Osteoblast (primary cell): ENCODE results near the gene CCDC81. TPM values are rescaled to one million over a fixed set of nuclear protein-coding genes. Genes with fewer than 3 reads are reported as not detected.

Experiments used
- DNase-seq: peaks from one replicate; pipeline ENCODE4 v3.0.0; 2011; ENCODE audit warnings: low spot score, mixed read lengths; ENCODE audit not compliant: insufficient read length; ENCODE audit errors: missing footprints
- H2AFZ ChIP-seq: 2 replicates; pipeline ENCODE4 v1.6.0; 2011; ENCODE audit warnings: mild to moderate bottlenecking, low read length
- H3K27ac ChIP-seq: 2 replicates; pipeline ENCODE4 v1.5.1; 2011; ENCODE audit warnings: mild to moderate bottlenecking, low read depth, low read length, moderate library complexity
- H3K27me3 ChIP-seq: 2 replicates; pipeline ENCODE4 v1.6.0; 2012; ENCODE audit warnings: mild to moderate bottlenecking, control low read depth, inconsistent platforms, low read length, moderate library complexity; ENCODE audit not compliant: insufficient read depth
- H3K36me3 ChIP-seq: 2 replicates; pipeline ENCODE4 v1.5.1; 2011; ENCODE audit warnings: mild to moderate bottlenecking, low read length, control low read depth, moderate library complexity; ENCODE audit not compliant: insufficient read depth
- H3K4me1 ChIP-seq: 2 replicates; pipeline ENCODE4 v1.5.1; 2011; ENCODE audit warnings: mild to moderate bottlenecking, low read length, control low read depth, moderate library complexity; ENCODE audit not compliant: insufficient read depth
- H3K4me2 ChIP-seq: 2 replicates; pipeline ENCODE4 v1.6.0; 2011; ENCODE audit warnings: mild to moderate bottlenecking, low read length; ENCODE audit not compliant: insufficient read depth
- H3K4me3 ChIP-seq: fragments of 200-600 bp; sonication (generic); 3 replicates; pipeline ENCODE4 v1.5.1; 2012; ENCODE audit warnings: mild to moderate bottlenecking, low read length, inconsistent platforms; ENCODE audit not compliant: insufficient read depth
- H3K79me2 ChIP-seq: 2 replicates; pipeline ENCODE4 v1.6.0; 2012; ENCODE audit warnings: mild to moderate bottlenecking, low read length, control low read depth, inconsistent platforms; ENCODE audit not compliant: insufficient read depth
- H3K9me3 ChIP-seq: 2 replicates; pipeline ENCODE4 v1.5.1; 2011; ENCODE audit warnings: low read depth, low read length, control low read depth
- H4K20me1 ChIP-seq: 2 replicates; pipeline ENCODE4 v1.6.0; 2012; ENCODE audit warnings: mild to moderate bottlenecking, low read length, control low read depth; ENCODE audit not compliant: insufficient read depth
- total RNA-seq: library from RNA; depleted of rRNA; stranded (reverse); fragments of >200 nt; gene quantifications from 2 replicates; pipeline ENCODE4 v1.2.3, GENCODE V29; 2012
- TF ChIP-seq, protein P1 (sequence below): IDR thresholded peaks from 2 replicates; pipeline ENCODE4 v1.5.1; 2011; ENCODE audit warnings: mild to moderate bottlenecking, low read depth, low read length, moderate library complexity; ENCODE audit errors: extremely low read depth

The CCDC81 gene
- total RNA-seq, 1 donor = 0.36 TPM

DNA sequence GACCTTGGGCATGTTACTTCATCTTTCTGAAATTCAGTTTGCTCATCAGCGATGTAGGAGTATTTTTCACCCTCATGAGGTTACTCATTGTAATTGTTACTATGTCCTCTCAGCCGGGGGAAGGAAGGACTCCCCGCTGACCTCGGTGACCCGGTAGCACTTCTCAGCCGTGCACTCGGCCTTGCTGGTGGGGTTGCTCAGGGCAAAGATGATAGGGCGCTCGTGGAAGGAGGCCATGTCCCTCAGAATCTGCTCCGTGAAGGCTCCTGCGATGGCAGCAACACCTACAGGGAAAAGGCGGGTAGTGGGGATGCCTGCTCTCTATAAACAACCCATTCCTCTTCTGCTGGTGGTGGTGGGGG, 72.2 kb downstream of the CCDC81 start:
- no peaks in the 10 kb centered on the region for H3K27me3 ChIP-seq
- no peak for DNase-seq
- no peaks in the 10 kb centered on the region for H3K9me3 ChIP-seq
- H3K36me3 ChIP-seq = no peaks in the 10 kb centered on the region
- no peak overlapping the region for H2AFZ ChIP-seq
- H4K20me1 ChIP-seq = no peaks in the 10 kb centered on the region
- H3K27ac ChIP-seq = no peak overlapping the region
- H3K4me3 ChIP-seq = no peak overlapping the region
- no peak overlapping the region for H3K4me2 ChIP-seq
- H3K79me2 ChIP-seq = no peaks in the 10 kb centered on the region
- TF ChIP-seq, protein P1, sequence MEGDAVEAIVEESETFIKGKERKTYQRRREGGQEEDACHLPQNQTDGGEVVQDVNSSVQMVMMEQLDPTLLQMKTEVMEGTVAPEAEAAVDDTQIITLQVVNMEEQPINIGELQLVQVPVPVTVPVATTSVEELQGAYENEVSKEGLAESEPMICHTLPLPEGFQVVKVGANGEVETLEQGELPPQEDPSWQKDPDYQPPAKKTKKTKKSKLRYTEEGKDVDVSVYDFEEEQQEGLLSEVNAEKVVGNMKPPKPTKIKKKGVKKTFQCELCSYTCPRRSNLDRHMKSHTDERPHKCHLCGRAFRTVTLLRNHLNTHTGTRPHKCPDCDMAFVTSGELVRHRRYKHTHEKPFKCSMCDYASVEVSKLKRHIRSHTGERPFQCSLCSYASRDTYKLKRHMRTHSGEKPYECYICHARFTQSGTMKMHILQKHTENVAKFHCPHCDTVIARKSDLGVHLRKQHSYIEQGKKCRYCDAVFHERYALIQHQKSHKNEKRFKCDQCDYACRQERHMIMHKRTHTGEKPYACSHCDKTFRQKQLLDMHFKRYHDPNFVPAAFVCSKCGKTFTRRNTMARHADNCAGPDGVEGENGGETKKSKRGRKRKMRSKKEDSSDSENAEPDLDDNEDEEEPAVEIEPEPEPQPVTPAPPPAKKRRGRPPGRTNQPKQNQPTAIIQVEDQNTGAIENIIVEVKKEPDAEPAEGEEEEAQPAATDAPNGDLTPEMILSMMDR = no peak
- H3K4me1 ChIP-seq = peaks cover 18% of the 10 kb centered on the region

DNA sequence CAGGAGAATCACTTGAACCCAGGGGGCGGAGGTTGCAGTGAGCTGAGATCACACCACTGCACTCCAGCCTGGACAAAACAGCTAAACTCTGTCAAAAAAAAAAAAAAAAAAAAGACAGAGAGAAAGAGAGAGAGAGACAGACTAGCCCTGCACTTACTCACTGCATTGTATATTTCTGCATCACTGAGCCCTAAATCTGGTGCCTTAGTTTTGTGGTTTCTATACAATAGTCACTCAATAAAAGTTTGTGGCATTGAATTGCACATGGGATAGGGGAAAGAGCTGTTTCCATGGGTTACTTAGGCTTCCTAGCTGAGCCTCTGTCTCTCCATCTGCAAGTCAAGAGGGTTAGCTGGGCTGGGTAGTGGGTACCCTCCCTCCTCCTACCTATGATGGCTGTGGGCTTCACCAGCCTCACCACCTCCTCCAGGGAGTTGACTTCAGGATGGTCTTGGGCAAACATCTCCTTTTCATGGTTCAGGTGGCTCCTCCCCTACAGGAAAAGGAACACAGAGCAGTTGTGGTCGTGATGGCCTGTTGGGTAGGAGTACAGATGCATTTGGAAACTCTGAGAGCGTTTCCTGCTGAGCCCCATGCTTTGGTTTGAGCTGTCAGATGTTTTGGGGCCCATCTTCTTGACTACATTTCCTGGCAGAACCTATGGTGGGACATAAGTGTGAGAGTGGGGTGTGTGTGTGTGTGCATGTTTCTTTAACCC, 73.2 kb downstream of the CCDC81 start:
- Histone ChIP-seq H4K20me1 (no peaks in the 10 kb centered on the region), H3K79me2 (no peaks in the 10 kb centered on the region), H3K27ac (no peak overlapping the region), H3K27me3 (no peaks in the 10 kb centered on the region), H3K4me1 (peaks cover 8% of the 10 kb centered on the region), H2AFZ (no peak overlapping the region), H3K4me2 (no peak overlapping the region), H3K9me3 (no peaks in the 10 kb centered on the region), H3K4me3 (no peak overlapping the region), H3K36me3 (no peaks in the 10 kb centered on the region)
- TF ChIP-seq, protein P1 = no peak
- no peak for DNase-seq

DNA sequence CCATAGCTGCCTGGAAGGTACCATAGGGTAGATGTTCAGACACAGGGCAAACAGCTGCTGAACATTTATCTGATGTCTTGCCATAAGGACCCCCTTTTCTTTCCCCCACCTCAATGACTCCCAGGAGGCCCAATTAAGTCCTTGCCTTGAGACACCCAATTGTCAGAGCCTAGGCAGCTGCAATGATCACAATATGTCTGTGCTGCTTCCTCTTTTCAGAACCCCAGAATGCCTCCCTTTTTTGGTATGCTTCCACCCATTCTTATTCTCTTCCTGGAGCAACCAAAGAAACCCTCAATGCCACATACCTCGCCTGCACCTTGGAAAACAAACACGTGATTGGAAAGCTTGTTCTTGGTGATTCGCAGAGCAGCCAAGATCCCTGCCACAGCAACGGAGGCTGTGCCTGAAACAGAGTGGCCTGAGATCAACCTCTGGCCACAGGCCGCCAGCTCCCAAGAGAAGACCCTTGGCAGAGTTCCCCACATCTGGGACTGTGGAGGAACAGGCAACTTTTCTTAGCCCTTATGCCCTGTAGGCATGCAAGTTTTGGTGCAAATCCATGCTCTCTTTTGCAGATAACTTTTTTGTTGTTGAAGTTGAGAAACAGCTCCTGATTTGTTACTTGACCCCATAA, 75.4 kb downstream of the CCDC81 start:
- H3K27ac ChIP-seq = no peak overlapping the region
- no peaks in the 10 kb centered on the region for H3K9me3 ChIP-seq
- H3K4me1 ChIP-seq = no peaks in the 10 kb centered on the region
- no peak for DNase-seq
- H3K79me2 ChIP-seq = no peaks in the 10 kb centered on the region
- no peaks in the 10 kb centered on the region for H3K36me3 ChIP-seq
- TF ChIP-seq, protein P1 = no peak
- no peaks in the 10 kb centered on the region for H4K20me1 ChIP-seq
- no peak overlapping the region for H3K4me2 ChIP-seq
- no peak overlapping the region for H2AFZ ChIP-seq
- H3K4me3 ChIP-seq = no peak overlapping the region
- H3K27me3 ChIP-seq = no peaks in the 10 kb centered on the region

DNA sequence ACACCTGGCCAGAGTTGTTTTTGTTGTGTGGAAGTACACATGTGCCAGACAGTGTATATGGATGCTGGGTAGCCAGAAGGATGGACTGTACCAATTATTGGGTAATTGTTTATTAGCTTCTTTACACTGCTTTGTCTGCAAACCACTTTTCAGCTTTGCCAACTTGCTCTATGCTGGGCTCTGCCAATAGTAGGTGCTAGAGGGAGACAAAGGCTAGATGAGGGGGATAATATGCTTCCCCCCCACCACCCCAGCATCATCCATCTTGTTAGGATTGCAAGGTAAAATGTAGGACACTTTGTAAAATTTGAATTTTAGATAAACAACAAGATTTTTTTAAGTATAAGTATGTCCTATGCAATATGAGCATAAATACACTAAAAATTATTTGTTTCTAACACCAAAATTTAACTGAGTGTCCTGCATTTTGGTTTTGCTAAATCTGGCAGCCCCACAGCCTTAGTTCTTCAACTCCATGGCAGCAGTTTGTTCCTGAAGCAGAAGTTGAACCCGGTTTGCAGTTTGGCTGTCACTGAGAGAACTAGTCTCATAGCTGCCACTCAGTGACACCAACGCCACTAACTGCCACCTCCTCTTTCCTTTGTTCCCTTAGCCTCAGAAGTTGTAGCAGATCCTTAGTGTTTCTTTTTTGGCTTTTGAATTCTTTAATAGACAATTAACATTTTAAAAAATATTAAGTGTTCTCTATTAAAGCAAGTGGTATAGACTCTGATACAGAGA, 78.8 kb downstream of the CCDC81 start:
- H3K4me3 ChIP-seq = no peak overlapping the region
- DNase-seq = no peak
- H3K27me3 ChIP-seq = no peaks in the 10 kb centered on the region
- H3K36me3 ChIP-seq = no peaks in the 10 kb centered on the region
- H4K20me1 ChIP-seq = no peaks in the 10 kb centered on the region
- no peaks in the 10 kb centered on the region for H3K4me1 ChIP-seq
- no peak overlapping the region for H2AFZ ChIP-seq
- no peaks in the 10 kb centered on the region for H3K9me3 ChIP-seq
- TF ChIP-seq, protein P1 = peak; percentile 18
- no peaks in the 10 kb centered on the region for H3K79me2 ChIP-seq
- no peak overlapping the region for H3K4me2 ChIP-seq
- no peak overlapping the region for H3K27ac ChIP-seq
